IgD-negative memory B cell (primary cell): Measurements from ENCODE around the gene KL. TPM values are rescaled to one million over a fixed set of nuclear protein-coding genes. Genes with fewer than 3 reads are reported as not detected.

Experiments
- H3K27ac Mint-ChIP-seq, 3 donors: one replicate each; pipeline ENCODE4 v1.8.0; 2020 to 2022; ENCODE audit warnings: mild to moderate bottlenecking in 3 of 3, mixed read lengths in 3 of 3, moderate library complexity in 1 of 3
- H3K27me3 Mint-ChIP-seq: one replicate; pipeline ENCODE4 v1.8.0; 2021; ENCODE audit warnings: mixed read lengths
- H3K36me3 Mint-ChIP-seq: one replicate; pipeline ENCODE4 v1.8.0; 2020; ENCODE audit warnings: mild to moderate bottlenecking, mixed read lengths
- H3K4me1 Mint-ChIP-seq, 3 donors: one replicate each; pipeline ENCODE4 v1.8.0; 2020 to 2022; ENCODE audit warnings: mixed read lengths in 3 of 3, mild to moderate bottlenecking in 1 of 3
- H3K4me3 Mint-ChIP-seq, 4 donors: one replicate each; pipeline ENCODE4 v1.8.0; 2020 to 2022; ENCODE audit warnings: mild to moderate bottlenecking in 4 of 4, mixed read lengths in 4 of 4, moderate library complexity in 3 of 4
- H3K9me3 Mint-ChIP-seq, 3 donors: one replicate each; pipeline ENCODE4 v1.8.0; 2020 to 2021; ENCODE audit warnings: mixed read lengths in 3 of 3, mild to moderate bottlenecking in 1 of 3
- polyA plus RNA-seq: library from polyadenylated mRNA; unstranded; fragments of 300-500 nt; fragmentation: Illumina TruSeq; gene quantifications from one replicate; pipeline ENCODE4 v1.2.3, GENCODE V29; 2021

Gene KL
- polyA plus RNA-seq, 1 donor from 2014 or later: not detected

DNA sequence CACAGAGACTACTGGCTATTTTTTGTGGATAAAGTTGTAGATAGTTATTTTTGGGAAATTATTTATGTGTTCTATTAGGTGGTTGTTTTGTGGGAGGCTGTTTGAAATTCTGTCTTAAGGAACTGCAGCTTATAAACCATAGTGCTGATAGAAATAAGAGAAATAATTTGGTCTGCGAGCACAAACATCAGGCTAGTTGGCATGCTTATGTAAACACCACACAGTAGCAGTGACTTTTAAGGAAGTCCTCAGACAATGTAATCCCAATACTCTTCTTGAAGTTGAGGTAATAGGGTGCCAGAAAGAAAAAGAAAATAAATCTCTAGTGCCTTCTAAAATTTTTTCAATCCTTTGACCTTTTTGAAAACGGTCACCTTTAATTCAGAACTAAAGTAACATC lies 23.9 kb downstream of the KL start:
- Mint-ChIP-seq H3K9me3 (no peaks in the 10 kb centered on the region), H3K36me3 (peaks cover 1% of the 10 kb centered on the region), H3K27me3 (peaks cover 4% of the 10 kb centered on the region), H3K27ac (no peak overlapping the region), H3K4me3 (no peak overlapping the region), H3K4me1 (no peaks in the 10 kb centered on the region)

DNA sequence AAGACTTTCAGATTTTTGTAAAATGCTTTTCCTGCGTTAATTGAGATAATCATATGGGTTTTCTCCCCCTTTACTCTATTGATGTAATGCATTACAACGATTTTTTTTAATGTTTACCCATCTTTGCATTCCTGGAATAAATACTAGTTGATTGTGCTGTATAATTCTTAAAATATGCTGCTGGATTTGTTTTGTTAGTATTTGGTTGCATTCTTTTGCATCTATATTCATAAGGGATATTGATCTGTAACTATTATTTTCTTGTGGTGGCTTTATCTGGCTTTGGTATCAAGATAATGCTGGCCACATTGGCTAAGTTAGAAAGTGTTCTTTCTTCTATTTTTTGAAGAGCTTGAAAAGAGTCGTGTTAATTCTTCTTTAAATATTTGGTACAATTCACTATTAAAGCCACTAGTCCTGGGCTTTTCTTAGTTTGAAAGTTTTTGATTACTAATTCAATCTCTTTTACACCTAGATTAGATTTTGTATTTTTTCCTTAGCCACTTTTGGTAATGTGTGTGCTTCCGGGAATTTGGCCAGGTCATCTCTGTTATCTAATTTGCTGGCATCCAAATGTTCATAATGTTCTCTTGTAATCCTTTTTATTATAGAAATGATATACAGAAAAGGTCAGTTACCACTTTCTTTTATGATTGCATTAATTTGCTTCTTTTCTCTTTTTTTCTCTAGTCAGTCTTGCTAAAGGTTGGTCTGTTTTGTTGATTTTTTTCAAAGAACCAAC lies 29.8 kb downstream of the KL start:
- Mint-ChIP-seq H3K4me1 (no peaks in the 10 kb centered on the region), H3K36me3 (no peaks in the 10 kb centered on the region), H3K27me3 (peaks cover 14% of the 10 kb centered on the region), H3K4me3 (no peak overlapping the region), H3K9me3 (peaks cover 0 to 1% (median 0%) of the 10 kb centered on the region in 3 donors), H3K27ac (no peak overlapping the region)

DNA sequence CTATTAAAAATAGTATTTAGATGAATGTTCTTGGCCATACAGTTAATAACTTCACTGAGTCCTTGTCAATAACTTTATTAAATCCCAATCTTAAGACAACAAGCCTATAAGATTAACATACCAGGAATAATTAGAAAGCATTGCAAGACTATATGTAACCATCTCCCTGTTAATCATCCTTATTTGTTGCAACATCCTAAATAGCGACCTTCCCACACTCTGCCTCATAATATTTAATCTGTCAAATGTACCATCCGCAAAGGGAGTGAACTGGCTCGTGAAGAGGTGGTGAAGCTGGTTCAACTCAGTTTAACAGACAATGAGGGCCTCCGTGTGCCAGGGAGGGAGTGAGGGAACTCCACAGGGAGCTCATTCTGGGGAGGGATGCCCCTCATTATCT lies 33.9 kb downstream of the KL start:
- Mint-ChIP-seq H3K27me3 (peaks cover 13% of the 10 kb centered on the region), H3K4me3 (no peak overlapping the region), H3K4me1 (no peaks in the 10 kb centered on the region), H3K9me3 (peaks cover 0 to 1% (median 0%) of the 10 kb centered on the region in 3 donors), H3K27ac (no peak overlapping the region), H3K36me3 (no peaks in the 10 kb centered on the region)

DNA sequence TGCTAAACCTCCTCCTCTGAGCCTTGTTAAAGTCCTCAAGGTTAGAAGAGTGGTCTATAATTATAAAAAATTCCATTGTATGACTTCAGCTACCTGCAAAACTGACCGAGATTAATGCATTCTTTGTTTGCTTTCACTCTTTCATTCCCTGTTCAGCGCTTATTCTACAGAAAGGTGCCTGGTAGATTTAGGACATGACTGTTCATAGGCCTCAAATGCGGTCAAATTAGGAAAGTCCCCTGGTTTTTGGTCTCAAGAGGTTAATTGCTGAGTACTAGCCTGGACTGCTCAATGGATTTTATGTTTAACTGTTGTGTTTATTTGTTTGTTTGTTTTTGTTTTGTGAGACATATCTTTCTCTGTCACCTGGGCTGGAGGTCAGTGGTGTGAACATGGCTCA lies 35.4 kb downstream of the KL start:
- no peak overlapping the region for H3K4me3 Mint-ChIP-seq
- no peak overlapping the region for H3K27ac Mint-ChIP-seq
- H3K9me3 Mint-ChIP-seq: peaks cover 0 to 1% (median 0%) of the 10 kb centered on the region in 3 donors
- H3K36me3 Mint-ChIP-seq: no peaks in the 10 kb centered on the region
- H3K4me1 Mint-ChIP-seq: no peaks in the 10 kb centered on the region
- H3K27me3 Mint-ChIP-seq: peaks cover 13% of the 10 kb centered on the region

DNA sequence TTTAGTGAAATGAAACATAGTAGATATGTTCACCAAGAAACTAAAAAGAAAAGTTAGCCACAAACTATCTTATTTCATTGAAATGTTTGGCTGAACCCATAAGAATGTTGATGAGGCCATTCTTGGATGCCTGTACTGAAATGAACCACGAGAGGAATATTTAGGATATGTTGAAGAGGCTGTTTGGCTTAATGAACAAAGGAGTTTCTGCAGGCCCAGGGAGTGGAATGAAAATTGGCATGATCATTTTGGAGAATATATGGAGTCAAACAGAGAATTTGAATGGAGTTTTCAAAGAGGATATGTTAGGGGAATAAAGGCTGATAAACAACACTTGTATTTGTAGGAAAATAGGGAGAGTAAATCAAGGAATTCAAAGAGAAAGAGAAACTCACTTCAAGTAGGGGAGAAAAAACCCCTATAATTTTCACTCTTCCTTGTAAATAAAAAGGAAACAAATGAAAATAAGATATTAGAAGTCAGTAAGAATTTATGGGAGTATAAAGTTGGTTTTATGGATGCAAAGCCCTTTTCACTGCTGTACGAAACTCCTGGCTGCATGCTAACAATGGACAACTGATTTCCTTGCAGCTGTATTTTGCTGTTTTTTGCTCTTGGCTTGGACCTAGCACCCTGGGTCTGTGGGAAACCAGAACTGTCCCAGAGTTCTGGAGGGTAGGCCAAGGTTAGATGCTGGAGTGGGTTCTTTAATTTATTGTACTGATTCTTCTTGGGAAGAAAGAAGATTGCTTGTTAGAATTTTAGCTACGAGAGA lies 36.5 kb downstream of the KL start:
- Mint-ChIP-seq H3K36me3 (no peaks in the 10 kb centered on the region), H3K27ac (no peak overlapping the region), H3K4me1 (no peaks in the 10 kb centered on the region), H3K9me3 (no peaks in the 10 kb centered on the region), H3K4me3 (no peak overlapping the region), H3K27me3 (peaks cover 13% of the 10 kb centered on the region)

DNA sequence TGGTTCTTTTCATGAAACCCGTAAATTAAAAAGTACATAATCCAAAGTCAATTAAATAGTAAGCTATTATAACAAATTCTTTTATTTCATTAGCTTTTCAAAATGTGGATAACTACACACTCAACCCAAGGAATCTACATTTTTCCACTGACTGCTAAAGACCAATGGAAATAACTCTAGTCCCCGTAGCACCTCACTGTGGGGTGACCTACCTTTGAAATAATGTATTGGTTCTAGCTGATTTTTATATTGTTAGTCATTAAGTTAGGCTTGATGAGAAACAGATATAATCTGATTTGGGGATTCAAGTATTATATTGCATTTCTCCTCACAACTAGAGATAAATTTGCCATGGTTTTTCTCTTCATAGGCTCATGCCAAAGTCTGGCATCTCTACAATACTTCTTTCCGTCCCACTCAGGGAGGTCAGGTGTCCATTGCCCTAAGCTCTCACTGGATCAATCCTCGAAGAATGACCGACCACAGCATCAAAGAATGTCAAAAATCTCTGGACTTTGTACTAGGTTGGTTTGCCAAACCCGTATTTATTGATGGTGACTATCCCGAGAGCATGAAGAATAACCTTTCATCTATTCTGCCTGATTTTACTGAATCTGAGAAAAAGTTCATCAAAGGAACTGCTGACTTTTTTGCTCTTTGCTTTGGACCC lies 37.3 kb downstream of the KL start:
- no peak overlapping the region for H3K27ac Mint-ChIP-seq
- H3K4me1 Mint-ChIP-seq: no peaks in the 10 kb centered on the region
- no peaks in the 10 kb centered on the region for H3K36me3 Mint-ChIP-seq
- H3K4me3 Mint-ChIP-seq: no peak overlapping the region
- H3K9me3 Mint-ChIP-seq: no peaks in the 10 kb centered on the region
- peaks cover 7% of the 10 kb centered on the region for H3K27me3 Mint-ChIP-seq

DNA sequence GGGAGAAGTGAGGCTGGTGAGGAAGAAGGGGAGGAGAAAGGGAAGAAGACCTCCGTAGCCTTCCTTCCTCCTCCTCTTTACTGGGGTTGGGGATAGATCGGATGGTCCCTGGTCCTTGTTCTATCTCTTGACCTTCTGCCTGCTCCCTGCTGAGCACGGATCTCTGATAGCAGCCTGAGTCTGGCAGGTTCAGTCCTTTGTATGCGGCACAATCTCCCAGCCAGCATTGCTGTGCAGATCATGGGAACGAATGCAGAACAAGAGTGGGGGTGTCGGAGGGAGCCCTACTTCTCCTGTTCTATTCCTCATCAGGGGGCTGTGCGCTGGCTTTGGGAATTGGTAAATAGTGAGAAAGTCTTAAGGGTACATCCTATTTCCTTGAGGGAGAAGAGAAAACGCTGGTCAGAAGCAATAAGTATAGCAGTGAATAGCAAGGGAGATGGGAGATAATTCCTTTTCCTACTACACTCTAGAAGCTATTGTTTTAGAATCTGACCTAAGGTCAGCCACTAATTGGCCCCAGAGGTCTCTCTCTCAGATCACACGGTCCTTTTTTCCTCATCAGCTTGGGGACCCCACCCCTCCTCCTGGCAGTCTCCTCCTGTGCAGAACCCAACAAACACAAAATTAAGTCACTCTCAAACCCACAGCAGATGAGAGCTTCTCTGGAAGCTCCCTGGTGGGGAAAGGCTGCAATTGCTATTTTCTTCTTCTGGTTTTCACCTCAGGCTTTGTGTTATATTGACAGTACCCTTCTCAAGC lies 41.0 kb downstream of the KL start:
- Mint-ChIP-seq H3K36me3 (no peaks in the 10 kb centered on the region), H3K4me1 (no peaks in the 10 kb centered on the region), H3K27ac (no peak overlapping the region), H3K4me3 (no peak overlapping the region), H3K9me3 (peaks cover 0 to 3% (median 0%) of the 10 kb centered on the region in 3 donors), H3K27me3 (peaks cover 3% of the 10 kb centered on the region)

DNA sequence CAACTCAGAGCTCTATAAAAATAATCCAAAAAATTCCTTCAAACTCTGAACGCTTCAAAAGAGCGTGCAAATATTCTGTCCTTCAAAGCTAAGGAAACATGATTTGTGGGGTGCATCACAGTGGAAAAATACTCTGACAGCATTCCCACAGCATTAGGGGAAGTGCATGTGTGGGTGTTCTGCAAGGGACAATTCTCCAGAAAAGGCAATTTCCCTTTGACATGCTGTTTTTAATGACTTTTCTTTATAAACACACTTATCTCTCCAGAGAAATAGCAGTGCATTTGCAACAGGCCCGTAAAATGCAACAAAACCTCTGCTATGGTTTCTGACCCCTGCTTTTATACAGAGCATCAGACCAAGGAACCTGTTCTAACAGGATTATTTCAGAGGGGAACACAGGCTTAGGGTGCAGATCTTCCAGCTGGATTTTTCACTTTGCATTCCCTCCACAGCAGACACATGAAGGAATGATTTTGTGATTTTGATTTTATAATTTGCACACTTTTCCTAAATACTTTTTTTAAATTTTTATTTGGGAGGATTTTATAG lies 42.6 kb downstream of the KL start:
- Mint-ChIP-seq H3K4me3 (no peak overlapping the region), H3K27me3 (peaks cover 4% of the 10 kb centered on the region), H3K36me3 (no peaks in the 10 kb centered on the region), H3K27ac (no peak overlapping the region), H3K4me1 (no peaks in the 10 kb centered on the region), H3K9me3 (peaks cover 0 to 3% (median 0%) of the 10 kb centered on the region in 3 donors)

DNA sequence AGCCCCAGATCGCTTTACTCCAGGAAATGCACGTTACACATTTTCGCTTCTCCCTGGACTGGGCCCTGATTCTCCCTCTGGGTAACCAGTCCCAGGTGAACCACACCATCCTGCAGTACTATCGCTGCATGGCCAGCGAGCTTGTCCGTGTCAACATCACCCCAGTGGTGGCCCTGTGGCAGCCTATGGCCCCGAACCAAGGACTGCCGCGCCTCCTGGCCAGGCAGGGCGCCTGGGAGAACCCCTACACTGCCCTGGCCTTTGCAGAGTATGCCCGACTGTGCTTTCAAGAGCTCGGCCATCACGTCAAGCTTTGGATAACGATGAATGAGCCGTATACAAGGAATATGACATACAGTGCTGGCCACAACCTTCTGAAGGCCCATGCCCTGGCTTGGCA lies 44.6 kb downstream of the KL start:
- H3K9me3 Mint-ChIP-seq: peaks cover 0 to 3% (median 0%) of the 10 kb centered on the region in 3 donors
- H3K4me3 Mint-ChIP-seq: no peak overlapping the region
- no peak overlapping the region for H3K27ac Mint-ChIP-seq
- H3K36me3 Mint-ChIP-seq: no peaks in the 10 kb centered on the region
- no peaks in the 10 kb centered on the region for H3K4me1 Mint-ChIP-seq
- peaks cover 2% of the 10 kb centered on the region for H3K27me3 Mint-ChIP-seq

DNA sequence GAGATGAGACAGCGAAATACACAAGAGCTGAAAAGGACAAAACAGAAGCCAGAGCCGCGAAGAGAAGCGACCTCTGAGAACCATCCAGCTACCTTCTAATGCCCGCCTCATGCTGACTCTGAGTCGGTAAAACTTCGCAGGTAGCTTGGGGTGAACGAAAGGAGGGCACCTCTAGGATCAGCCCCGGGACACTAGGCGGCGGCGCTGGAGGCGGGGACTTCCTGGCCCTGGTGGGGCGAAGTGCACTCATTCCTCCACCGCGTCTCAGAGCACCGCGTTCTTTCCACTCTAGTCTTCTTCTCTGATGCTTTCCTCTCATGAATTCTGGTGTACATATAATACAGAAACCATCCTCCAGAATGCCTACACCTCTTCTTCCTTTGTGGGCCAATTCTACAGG lies 50.1 kb downstream of the KL start:
- Mint-ChIP-seq H3K4me3 (no peak overlapping the region), H3K27me3 (peaks cover 2% of the 10 kb centered on the region), H3K4me1 (no peaks in the 10 kb centered on the region), H3K36me3 (no peaks in the 10 kb centered on the region), H3K27ac (no peak overlapping the region), H3K9me3 (peaks cover 0 to 2% (median 0%) of the 10 kb centered on the region in 3 donors)

DNA sequence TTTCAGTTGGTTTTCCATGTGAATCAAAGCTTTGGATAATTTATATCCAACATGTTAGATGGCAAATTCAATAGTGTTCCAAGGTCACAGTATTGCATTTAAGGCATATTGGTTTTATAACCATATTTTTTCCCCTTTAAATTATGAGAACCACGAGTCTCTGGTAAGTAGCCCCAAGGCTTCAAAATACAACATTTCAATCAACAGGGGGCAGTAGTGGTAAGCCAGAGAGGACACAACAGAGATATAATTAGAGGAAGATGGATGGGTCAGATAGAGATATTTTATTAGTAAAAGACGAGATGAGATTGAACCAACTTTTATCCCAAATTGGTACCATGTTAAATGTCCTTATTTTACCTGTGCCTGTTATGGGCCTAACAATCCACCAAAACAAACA lies 53.1 kb downstream of the KL start:
- no peaks in the 10 kb centered on the region for H3K9me3 Mint-ChIP-seq
- H3K4me3 Mint-ChIP-seq: no peak overlapping the region
- H3K27me3 Mint-ChIP-seq: no peaks in the 10 kb centered on the region
- no peaks in the 10 kb centered on the region for H3K4me1 Mint-ChIP-seq
- no peak overlapping the region for H3K27ac Mint-ChIP-seq
- no peaks in the 10 kb centered on the region for H3K36me3 Mint-ChIP-seq

DNA sequence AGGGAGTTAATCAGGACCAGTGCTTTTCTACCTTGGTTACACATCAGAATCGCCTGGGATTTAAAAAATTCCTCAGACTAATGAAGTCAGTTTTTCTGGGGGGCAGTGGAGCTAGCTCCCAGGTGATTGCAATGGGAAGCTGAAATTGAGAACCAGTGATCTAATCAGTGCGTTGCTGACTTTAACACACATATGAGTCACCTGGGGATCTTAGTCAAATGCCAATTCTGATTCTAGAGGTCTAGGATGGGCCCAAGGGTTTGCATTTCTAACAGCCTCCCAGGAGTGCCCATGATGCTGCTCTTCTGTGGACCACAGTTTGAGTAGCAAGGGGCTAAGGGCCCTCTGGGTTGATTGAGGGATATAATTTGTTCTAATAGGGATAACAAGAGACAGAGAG lies 54.5 kb downstream of the KL start:
- no peak overlapping the region for H3K27ac Mint-ChIP-seq
- no peaks in the 10 kb centered on the region for H3K27me3 Mint-ChIP-seq
- no peaks in the 10 kb centered on the region for H3K4me1 Mint-ChIP-seq
- no peaks in the 10 kb centered on the region for H3K36me3 Mint-ChIP-seq
- H3K9me3 Mint-ChIP-seq: no peaks in the 10 kb centered on the region
- no peak overlapping the region for H3K4me3 Mint-ChIP-seq

DNA sequence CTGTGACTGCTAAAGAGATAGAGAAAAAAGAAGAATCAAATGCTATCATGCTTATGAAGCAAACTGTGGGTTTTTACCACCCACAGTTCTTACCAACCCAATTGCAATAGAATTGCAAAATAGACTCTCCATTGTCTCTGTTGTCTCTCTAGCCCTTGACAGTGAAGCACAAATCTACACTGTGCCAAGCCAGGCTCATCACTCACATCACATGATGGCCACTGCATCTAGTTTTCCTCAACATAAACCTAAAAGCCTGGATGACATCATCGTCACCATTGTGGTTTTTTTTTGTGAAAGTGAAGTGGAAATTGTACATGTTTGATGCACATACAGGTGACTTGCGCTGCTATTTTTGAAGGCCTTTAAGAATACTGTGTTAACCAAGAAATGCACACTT lies 56.1 kb downstream of the KL start:
- H3K4me3 Mint-ChIP-seq: no peak overlapping the region
- H3K36me3 Mint-ChIP-seq: no peaks in the 10 kb centered on the region
- H3K27ac Mint-ChIP-seq: no peak overlapping the region
- no peaks in the 10 kb centered on the region for H3K27me3 Mint-ChIP-seq
- no peaks in the 10 kb centered on the region for H3K4me1 Mint-ChIP-seq
- no peaks in the 10 kb centered on the region for H3K9me3 Mint-ChIP-seq

DNA sequence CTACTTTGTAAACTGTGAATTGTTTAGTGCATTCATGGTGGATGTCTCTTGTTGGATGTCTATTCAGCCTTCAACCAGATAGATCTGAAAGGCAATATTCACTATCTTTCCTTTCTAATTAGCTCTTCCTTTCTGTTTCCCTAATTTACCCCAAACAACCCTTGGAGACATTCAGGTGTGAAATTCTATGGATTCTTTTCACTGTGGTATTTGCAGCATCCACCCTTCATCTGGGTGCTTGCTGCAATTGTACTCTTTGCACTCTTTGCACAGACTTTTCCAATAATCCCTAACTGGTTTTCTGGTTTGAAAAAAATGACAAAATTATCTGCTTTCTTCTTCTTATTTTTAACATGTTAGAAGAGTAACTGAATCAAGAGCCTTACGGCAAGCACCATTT lies 56.5 kb downstream of the KL start:
- H3K9me3 Mint-ChIP-seq: no peaks in the 10 kb centered on the region
- no peaks in the 10 kb centered on the region for H3K36me3 Mint-ChIP-seq
- H3K4me3 Mint-ChIP-seq: no peak overlapping the region
- no peak overlapping the region for H3K27ac Mint-ChIP-seq
- H3K4me1 Mint-ChIP-seq: no peaks in the 10 kb centered on the region
- H3K27me3 Mint-ChIP-seq: no peaks in the 10 kb centered on the region

DNA sequence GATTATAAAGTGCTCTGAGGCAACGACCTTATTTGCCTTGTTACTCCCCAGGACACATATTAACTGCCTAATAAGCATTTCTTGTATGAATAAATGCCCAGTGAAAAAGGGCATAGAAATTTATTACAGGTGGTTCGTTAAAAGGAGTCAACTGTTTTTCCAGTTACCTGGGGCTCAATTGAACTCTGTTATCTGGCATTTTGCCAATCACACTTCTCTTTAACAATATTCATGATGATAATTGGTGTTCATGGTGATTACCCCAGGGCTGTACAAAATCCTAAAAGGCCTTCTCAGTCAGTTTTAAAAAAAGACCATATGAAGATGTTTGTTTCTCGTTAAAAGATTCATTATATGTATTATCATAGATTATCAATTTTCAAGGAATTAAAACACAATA lies 57.1 kb downstream of the KL start:
- H3K4me3 Mint-ChIP-seq: no peak overlapping the region
- H3K27me3 Mint-ChIP-seq: no peaks in the 10 kb centered on the region
- H3K36me3 Mint-ChIP-seq: no peaks in the 10 kb centered on the region
- no peaks in the 10 kb centered on the region for H3K4me1 Mint-ChIP-seq
- no peaks in the 10 kb centered on the region for H3K9me3 Mint-ChIP-seq
- no peak overlapping the region for H3K27ac Mint-ChIP-seq
